Thoracic aorta (tissue), 2 donors: ENCODE data around the gene CPM. TPM values are rescaled to one million over a fixed set of nuclear protein-coding genes. Genes with fewer than 3 reads are reported as not detected.

ENCODE experiments used
- ATAC-seq: fragments of 150-250 bp; one replicate; pipeline ENCODE4 v1.8.0; 2017; ENCODE audit warnings: low read depth; ENCODE audit not compliant: insufficient number of reproducible peaks, low FRiP score
- DNase-seq: peaks from one replicate; pipeline ENCODE4 v3.0.0-alpha.2; 2020; ENCODE audit warnings: low spot score
- H3K27ac ChIP-seq, 2 donors: fragments of 200-600 bp; sonication (generic); 1 replicate in 1 of 2; 2 replicates in 1 of 2; pipeline ENCODE4 v1.5.1; 2016; ENCODE audit warnings: mild to moderate bottlenecking in 2 of 2, moderate library complexity in 2 of 2
- H3K27me3 ChIP-seq: fragments of 200-600 bp; sonication (generic); replicated peaks from 2 replicates; pipeline ENCODE4 v1.6.0; 2016; ENCODE audit warnings: mild to moderate bottlenecking; ENCODE audit not compliant: insufficient read depth
- H3K36me3 ChIP-seq: fragments of 200-600 bp; sonication (generic); one replicate; pipeline ENCODE4 v1.5.1; 2016
- H3K4me1 ChIP-seq, 2 donors: fragments of 200-600 bp; sonication (generic); 1 replicate in 1 of 2; 2 replicates in 1 of 2; pipeline versions ENCODE4 v1.5.1 to v1.6.0; 2016; ENCODE audit warnings: low read depth in 2 of 2, mild to moderate bottlenecking in 1 of 2; ENCODE audit not compliant: control insufficient read depth in 1 of 2
- H3K4me3 ChIP-seq: fragments of 200-600 bp; sonication (generic); 2 replicates; pipeline ENCODE4 v1.5.1; 2016; ENCODE audit warnings: mild to moderate bottlenecking
- H3K9me3 ChIP-seq: fragments of 200-600 bp; sonication (generic); 2 replicates; pipeline ENCODE4 v1.5.1; 2016
- total RNA-seq, 2 donors: library from RNA; depleted of rRNA; stranded (reverse); fragments of >200 nt; gene quantifications; one replicate each; pipeline versions ENCODE4 v1.1.0 to v1.2.3, GENCODE V29; 2016
- TF ChIP-seq, protein P1 (sequence below): fragments of 200-600 bp; sonication (generic); IDR thresholded peaks from one replicate; pipeline ENCODE4 v1.5.1; 2019; ENCODE audit warnings: antibody characterized with exemption

Gene CPM
- total RNA-seq, 2 donors from 2014 or later = 22.1 to 62.3 TPM

DNA sequence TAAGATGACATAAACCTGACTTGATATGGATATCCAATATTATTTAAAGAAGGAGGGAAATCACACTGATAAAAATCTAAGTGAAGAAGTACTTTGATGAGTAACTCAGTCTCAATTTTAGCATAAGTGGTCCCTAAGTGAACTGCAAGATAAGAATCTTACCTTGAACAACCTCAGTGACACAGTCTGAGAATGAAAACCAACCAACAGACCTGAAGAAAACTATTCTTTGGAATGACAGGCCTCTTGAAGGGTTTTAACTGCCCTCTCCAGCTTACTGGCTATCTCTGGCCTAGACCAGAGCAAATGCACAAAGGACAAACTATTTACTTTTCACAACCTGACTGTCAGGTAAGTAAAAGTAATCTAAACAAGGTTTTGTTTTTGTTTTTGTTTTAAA is 44.7 kb downstream of the CPM start:
- TF ChIP-seq, protein P1, sequence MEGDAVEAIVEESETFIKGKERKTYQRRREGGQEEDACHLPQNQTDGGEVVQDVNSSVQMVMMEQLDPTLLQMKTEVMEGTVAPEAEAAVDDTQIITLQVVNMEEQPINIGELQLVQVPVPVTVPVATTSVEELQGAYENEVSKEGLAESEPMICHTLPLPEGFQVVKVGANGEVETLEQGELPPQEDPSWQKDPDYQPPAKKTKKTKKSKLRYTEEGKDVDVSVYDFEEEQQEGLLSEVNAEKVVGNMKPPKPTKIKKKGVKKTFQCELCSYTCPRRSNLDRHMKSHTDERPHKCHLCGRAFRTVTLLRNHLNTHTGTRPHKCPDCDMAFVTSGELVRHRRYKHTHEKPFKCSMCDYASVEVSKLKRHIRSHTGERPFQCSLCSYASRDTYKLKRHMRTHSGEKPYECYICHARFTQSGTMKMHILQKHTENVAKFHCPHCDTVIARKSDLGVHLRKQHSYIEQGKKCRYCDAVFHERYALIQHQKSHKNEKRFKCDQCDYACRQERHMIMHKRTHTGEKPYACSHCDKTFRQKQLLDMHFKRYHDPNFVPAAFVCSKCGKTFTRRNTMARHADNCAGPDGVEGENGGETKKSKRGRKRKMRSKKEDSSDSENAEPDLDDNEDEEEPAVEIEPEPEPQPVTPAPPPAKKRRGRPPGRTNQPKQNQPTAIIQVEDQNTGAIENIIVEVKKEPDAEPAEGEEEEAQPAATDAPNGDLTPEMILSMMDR = no peak
- DNase-seq = no peak
- no peaks in the 10 kb centered on the region for H3K27me3 ChIP-seq
- no peaks in the 10 kb centered on the region for H3K9me3 ChIP-seq
- no peaks in the 10 kb centered on the region for H3K4me1 ChIP-seq
- H3K4me3 ChIP-seq = no peak overlapping the region
- no peaks in the 10 kb centered on the region for H3K36me3 ChIP-seq
- ATAC-seq = no peak
- H3K27ac ChIP-seq = no peak overlapping the region

DNA sequence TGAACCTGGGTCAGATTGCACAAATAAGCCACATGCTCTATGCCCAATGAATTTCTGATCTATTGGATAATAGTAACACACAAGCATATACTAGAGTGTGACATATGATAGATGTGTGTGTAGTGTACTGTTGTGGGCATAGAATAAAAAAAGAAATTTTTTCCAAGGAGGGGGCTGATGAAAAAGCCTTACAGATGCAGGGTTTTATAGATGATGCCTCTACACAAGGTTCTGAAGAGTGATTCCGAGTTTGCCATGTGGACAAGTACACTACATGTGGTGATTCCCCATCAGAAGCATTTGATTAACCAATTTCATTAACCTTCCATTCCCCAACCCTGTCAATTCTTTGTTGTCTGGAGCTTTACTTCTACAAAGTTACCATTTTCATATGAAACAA is 45.3 kb downstream of the CPM start:
- Histone ChIP-seq H3K4me1 (no peaks in the 10 kb centered on the region), H3K27ac (no peak overlapping the region), H3K36me3 (no peaks in the 10 kb centered on the region), H3K27me3 (no peaks in the 10 kb centered on the region), H3K9me3 (no peaks in the 10 kb centered on the region), H3K4me3 (no peak overlapping the region)
- ATAC-seq (no peak), DNase-seq (no peak)
- TF ChIP-seq, protein P1 = no peak

DNA sequence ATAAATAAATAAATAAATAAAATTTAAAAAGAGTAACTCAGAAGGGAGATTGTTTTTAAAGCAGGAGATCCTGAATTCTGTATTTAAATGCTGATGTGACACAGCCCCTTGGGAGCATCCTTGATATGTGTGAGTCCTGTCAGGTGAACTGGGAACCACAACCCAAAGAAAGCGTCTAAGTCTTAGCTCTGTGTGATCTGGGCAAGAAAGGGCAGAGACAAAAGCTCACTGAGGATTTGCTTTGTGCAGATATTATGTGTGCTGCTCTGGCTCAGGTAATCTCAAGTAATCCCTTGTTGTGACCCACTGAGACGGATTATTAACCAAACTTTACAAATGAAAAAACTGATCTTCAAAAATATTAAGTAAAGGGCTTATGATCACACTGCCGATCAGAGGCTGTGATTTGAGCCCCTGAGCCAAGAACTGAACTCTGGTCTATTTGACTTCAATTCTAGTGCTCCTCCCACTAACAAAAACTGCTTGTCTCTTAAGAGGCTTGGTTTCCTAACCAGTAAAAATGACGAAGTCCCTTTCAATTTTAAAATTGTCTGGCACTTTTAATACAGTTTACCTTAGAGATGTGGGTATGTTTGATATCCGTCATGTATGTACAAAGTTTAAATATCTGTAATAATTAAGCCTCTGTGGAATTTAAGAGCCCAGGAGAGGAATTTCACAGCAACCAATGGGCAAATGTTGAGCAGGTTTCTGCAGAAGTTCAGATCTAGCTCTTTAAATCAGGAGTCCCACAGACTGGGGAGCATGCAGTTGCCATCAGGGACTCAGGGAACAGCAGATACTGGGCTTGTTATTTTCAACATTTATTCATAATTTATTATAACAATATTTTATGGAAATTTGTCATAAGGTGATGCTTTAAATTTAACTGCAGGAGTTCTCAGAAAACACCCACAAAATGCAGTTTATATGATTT is 46.1 kb downstream of the CPM start:
- Histone ChIP-seq H3K27ac (no peak overlapping the region), H3K4me1 (no peaks in the 10 kb centered on the region), H3K36me3 (no peaks in the 10 kb centered on the region), H3K9me3 (no peaks in the 10 kb centered on the region), H3K4me3 (no peak overlapping the region), H3K27me3 (no peaks in the 10 kb centered on the region)
- ATAC-seq (no peak), DNase-seq (no peak)
- TF ChIP-seq, protein P1 = no peak

DNA sequence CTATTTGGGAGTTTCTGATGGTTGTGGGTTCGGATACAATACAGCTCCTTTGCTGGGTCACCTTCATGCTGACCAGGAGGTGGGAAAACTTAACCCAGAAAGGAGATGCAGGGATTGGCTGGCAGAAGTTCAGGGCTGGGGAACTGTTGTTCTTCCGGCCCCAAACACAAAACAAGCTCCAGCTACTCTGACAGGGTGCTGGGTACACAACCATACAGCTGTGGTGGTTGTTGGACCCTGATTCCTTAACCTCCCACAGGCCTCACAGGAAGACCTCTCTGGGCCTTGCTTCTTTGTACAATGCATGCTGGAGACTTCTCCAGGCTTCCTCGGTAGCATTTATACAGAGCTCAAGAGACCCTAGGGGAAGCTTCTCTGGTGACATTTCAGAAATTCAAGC is 47.6 kb downstream of the CPM start:
- no peak for ATAC-seq
- TF ChIP-seq, protein P1 = no peak
- no peaks in the 10 kb centered on the region for H3K4me1 ChIP-seq

DNA sequence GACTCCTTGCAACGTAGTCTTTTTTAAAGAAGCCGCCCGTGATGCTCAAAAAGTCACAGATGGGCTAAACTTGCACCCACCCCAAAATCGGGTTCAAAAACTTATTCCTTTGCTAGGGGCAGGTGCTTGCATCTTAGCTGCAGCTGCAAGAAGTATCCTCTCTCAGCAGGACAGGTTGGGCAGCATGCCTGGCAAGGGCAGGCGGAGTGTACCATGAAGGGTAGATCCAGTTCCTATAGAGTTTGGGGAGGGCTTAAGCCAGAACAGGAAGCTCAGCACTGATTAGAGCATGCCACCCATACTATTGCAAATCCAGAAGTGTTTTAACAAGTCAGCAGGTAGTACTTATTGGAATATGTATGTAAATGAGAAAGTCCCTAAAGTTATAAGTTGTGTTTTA is 48.7 kb downstream of the CPM start:
- no peak for ATAC-seq
- DNase-seq = no peak
- TF ChIP-seq, protein P1 = no peak

More for the DNA sequence above, 47.6 kb downstream of the CPM start:
- Histone ChIP-seq H3K36me3 (no peaks in the 10 kb centered on the region), H3K9me3 (no peaks in the 10 kb centered on the region), H3K27ac (no peak overlapping the region), H3K27me3 (no peaks in the 10 kb centered on the region), H3K4me3 (no peak overlapping the region)
- no peak for DNase-seq

More for the DNA sequence above, 48.7 kb downstream of the CPM start:
- no peaks in the 10 kb centered on the region for H3K36me3 ChIP-seq
- H3K27ac ChIP-seq = no peak overlapping the region
- no peaks in the 10 kb centered on the region for H3K9me3 ChIP-seq
- no peaks in the 10 kb centered on the region for H3K4me1 ChIP-seq
- no peaks in the 10 kb centered on the region for H3K27me3 ChIP-seq
- H3K4me3 ChIP-seq = no peak overlapping the region
